Left ventricle myocardium superior (tissue), 1 donor: Measurements from ENCODE around the gene PSMD6. TPM values are rescaled to one million over a fixed set of nuclear protein-coding genes. Genes with fewer than 3 reads are reported as not detected.

Experiments used
- ATAC-seq: fragments of 200-7000 bp; cut with Tn5 transposase; one replicate; pipeline ENCODE4 v1.9.1; 2020; ENCODE audit warnings: mild to moderate bottlenecking, moderate library complexity
- DNase-seq: peaks from one replicate; pipeline ENCODE4 v3.0.0-alpha.2; 2020
- intact Hi-C: fragments of 100-400 bp; cut with micrococcal nuclease; formaldehyde crosslinking; loops from one replicate; pipeline ENCODE4 v1.11.0; 2022
- total RNA-seq: library from RNA; stranded (reverse); fragmentation: NEBNext Ultra II Directional; extraction: Animal tissue kit (Norgen Biotek cat#: 25700); gene quantifications from one replicate; pipeline ENCODE4 v1.2.1, GENCODE V29; 2021
- donor health status: DM: no; HTN: yes; CAD: no; lungs with severe emphysema.

The PSMD6 gene
- total RNA-seq, 1 donor from 2014 or later: 70.7 TPM

GRCh38 chr3:63988943-63989342 is 34.4 kb downstream of the PSMD6 start:
- intact Hi-C loops: no loop called here
- no peak for DNase-seq

GRCh38 chr3:63986831-63987230 is 36.5 kb downstream of the PSMD6 start:
- no peak for ATAC-seq
- intact Hi-C loops: no loop called here

More at GRCh38 chr3:63988943-63989342, 34.4 kb downstream of the PSMD6 start:
- no peak for ATAC-seq

GRCh38 chr3:63986146-63986545 is 37.1 kb downstream of the PSMD6 start:
- intact Hi-C loops: no loop called here
- no peak for ATAC-seq
- DNase-seq: no peak

More at GRCh38 chr3:63986831-63987230, 36.5 kb downstream of the PSMD6 start:
- no peak for DNase-seq

- no peak for ATAC-seq
Observed at GRCh38 chr3:63984391-63984790, 38.9 kb downstream of the PSMD6 start.

GRCh38 chr3:63981980-63982379 is 41.3 kb downstream of the PSMD6 start:
- ATAC-seq (no peak), DNase-seq (no peak)
- intact Hi-C loops: no loop called here

More at GRCh38 chr3:63984391-63984790, 38.9 kb downstream of the PSMD6 start:
- intact Hi-C loops: no loop called here
- DNase-seq: no peak

DNA sequence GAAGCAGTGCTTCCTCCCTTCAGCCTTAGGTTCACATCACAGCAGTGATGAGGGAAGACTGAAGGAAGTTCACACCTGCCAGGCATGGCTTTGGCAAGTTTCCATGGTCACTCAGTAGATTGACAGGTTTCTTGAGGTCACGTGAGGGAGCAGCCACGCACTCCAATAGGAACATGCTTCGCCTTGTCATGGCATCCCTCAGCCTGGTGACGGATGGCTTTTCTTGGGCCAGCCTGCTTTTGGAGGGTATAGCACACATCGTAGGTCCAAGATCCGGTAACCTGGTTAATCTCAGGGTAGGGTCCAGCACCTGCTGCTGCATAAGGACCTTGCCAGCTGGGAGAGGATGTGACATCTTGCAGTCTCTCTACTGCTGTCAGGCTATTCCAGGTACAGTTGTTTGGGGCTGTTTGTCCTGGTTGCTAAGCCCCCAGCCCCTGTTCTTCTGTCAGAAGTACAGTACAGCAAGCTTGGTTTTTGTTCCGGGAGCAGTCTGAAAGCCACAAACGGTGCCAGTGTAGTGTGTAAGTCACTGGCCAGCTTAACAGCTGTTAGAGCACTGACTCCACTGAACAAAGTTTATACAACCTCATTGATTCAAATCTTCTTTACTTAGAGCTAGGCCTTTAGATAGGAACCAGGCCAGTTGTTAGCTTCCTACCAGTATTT is 42.3 kb downstream of the PSMD6 start:
- intact Hi-C loops: no loop called here
- DNase-seq: no peak
- ATAC-seq: no peak

GRCh38 chr3:63980019-63980418 is 43.3 kb downstream of the PSMD6 start:
- ATAC-seq (no peak), DNase-seq (no peak)
- intact Hi-C loops: no loop called here

GRCh38 chr3:63979093-63979885 is 44.0 kb downstream of the PSMD6 start:
- ATAC-seq (no peak), DNase-seq (no peak)
- intact Hi-C loops: no loop called here

DNA sequence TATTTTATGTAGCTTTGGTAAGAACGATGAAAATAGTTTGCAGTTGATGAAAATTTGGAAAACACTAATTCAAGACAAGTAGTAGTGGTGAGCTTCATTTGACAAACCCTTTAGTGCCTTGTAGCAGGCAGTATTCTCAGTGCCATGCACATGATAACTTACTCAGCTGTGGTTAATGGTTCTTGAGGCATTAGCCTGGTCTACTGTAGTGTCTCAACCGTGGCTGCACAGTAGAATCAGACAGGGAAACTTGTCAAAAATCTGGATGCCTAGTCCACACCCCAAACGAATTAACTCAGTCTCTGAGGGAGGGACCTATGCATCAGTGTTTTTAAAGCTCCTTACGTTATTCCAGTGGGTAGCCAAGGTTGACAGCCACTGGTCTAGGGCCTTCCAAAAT is 45.4 kb downstream of the PSMD6 start:
- DNase-seq: no peak
- no peak for ATAC-seq
- intact Hi-C loops: no loop called here

GRCh38 chr3:63976872-63977200 is 46.5 kb downstream of the PSMD6 start:
- intact Hi-C loops: no loop called here
- ATAC-seq (peak; percentile 21), DNase-seq (no peak)

GRCh38 chr3:63976161-63976871 is 47.0 kb downstream of the PSMD6 start:
- peak; percentile 78 for ATAC-seq
- no peak for DNase-seq
- intact Hi-C loops: no loop called here

- ATAC-seq (peak; percentile 89), DNase-seq (peak; percentile 66)
- intact Hi-C loops: no loop called here
Observed at GRCh38 chr3:63975723-63976122, 47.6 kb downstream of the PSMD6 start.

DNA sequence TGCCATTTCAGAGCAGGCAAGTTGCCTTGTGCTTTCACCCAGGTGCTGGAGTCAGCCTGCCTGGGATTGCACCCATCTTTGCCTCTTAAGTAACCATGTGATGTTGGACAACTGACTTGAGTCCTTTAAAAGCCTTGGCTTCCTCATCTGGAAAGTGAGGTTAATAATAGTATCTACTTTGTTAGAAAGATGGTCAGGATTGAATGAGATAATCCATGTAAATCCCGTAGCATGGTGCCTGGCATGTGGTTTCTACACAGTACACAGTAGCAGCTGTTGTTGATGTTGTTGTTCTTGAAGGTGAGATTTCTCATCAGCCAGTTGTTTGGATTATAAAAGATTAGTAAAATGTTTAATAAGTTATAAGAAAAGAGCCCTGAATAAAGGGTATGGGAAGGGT is 48.8 kb downstream of the PSMD6 start:
- ATAC-seq: no peak
- no peak for DNase-seq
- intact Hi-C loops: no loop called here

DNA sequence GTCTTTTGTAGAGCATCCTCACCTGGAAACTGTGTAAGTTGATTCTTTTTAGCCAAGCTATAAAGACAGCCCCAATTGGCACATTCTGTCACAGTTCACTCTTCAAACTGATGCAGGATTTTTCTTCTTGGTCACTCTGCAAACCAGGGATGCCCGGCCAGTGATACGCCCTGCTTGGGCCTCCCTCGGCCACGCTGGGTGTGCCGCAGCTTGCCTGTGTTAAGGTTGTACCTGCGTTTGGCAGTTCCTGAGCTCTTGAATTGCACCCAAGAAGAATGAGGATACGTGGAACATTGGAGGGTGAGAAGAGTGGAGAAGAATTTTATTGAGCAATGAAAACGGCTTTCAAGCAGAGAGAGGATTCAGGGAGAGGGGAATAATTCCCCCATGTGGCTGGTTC is 49.9 kb downstream of the PSMD6 start:
- intact Hi-C loops: no loop called here
- DNase-seq (no peak), ATAC-seq (no peak)

GRCh38 chr3:63972987-63973386 is 50.3 kb downstream of the PSMD6 start:
- ATAC-seq: no peak
- no peak for DNase-seq
- intact Hi-C loops: no loop called here

DNA sequence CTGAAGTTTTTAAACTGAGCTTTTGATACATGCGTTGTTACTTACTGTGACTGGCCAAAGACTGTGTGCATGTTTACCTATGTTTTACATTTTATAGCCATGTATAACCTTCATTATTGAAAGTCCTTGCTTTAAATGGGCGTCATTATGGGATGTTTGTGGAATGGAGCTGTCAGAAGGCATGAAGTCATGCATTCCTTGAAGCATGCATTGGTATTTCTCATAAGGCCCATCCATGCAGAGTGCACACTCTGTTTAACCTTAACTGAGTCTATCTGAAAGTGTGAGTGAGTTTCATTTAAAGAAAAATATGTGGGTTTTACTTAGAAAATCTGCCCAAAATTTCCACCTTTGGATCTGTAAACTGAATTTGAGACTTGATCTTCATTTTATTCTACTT is 51.1 kb downstream of the PSMD6 start:
- no peak for DNase-seq
- intact Hi-C loops: no loop called here
- ATAC-seq: no peak

DNA sequence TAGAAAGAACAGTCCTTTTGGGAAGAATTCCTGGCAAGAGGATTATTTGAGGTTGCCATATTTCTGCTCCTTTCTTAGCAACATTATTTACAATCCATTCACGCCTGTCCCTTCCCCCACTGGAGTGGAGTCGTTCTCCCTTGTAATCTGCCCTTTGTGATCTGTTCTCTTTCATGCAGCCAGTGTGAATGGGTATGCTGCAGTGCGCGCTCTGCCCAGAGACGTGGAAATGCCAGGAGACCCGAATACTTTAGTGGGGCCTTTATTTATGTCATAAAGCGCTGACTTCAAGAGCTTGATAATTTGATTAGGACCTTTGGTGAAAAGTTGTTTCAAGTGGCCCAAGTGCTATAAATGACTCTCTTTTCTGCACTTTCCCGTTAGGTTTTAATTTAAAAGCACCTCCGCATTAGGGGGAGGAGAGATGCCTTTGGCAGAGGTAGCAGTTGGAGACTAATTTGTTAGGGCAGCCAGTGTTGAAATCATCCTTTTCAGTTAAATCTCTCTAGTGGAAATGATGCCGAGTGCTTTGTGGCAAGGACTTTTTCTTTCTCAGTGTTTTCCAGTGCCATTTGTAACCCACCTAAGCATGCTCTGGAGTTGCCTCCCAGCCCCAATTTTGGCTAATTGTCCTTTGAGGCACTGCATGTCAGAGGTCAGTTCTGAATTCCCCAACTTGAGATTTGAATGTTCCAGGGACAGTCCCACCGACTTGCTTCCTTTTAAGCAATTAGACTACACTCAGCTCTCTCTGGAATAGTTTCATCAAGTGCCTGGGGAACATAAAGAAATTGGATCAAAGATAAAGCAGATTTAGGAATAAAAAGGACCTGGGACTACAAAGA is 52.4 kb downstream of the PSMD6 start:
- intact Hi-C loops: no loop called here
- ATAC-seq: peak; percentile 39

GRCh38 chr3:63969876-63970275 is 53.4 kb downstream of the PSMD6 start:
- DNase-seq (no peak), ATAC-seq (peak; percentile 67)
- intact Hi-C loops: no loop called here

More for the DNA sequence above, 52.4 kb downstream of the PSMD6 start:
- DNase-seq: no peak

GRCh38 chr3:63968612-63969350 is 54.5 kb downstream of the PSMD6 start:
- DNase-seq: no peak
- intact Hi-C loops: no loop called here
- ATAC-seq: no peak
